Sigmoid colon (tissue), 7 donors: ENCODE data around the gene CSK. TPM values are rescaled to one million over a fixed set of nuclear protein-coding genes. Genes with fewer than 3 reads are reported as not detected.

ENCODE experiments used
- DNase-seq: peaks from one replicate; pipeline ENCODE4 v3.0.0-alpha.2; 2019
- H3K27ac ChIP-seq, 4 donors: fragments of 200-600 bp; sonication (generic); one replicate each; pipeline ENCODE4 v1.5.1; 2016 to 2019; ENCODE audit warnings: mild to moderate bottlenecking in 1 of 4
- H3K27me3 ChIP-seq, 3 donors: fragments of 200-600 bp; sonication (generic); one replicate each; pipeline ENCODE4 v1.5.1; 2019; ENCODE audit warnings: mild to moderate bottlenecking in 1 of 3
- H3K36me3 ChIP-seq, 4 donors: fragments of 200-600 bp; sonication (generic); one replicate each; pipeline ENCODE4 v1.5.1; 2016 to 2019
- H3K4me1 ChIP-seq, 4 donors: fragments of 200-600 bp; sonication (generic); one replicate each; pipeline ENCODE4 v1.5.1; 2017 to 2019
- H3K4me3 ChIP-seq, 4 donors: fragments of 200-600 bp; sonication (generic); one replicate each; pipeline ENCODE4 v1.5.1; 2017 to 2019; ENCODE audit warnings: mild to moderate bottlenecking in 2 of 4, moderate library complexity in 1 of 4
- H3K9me3 ChIP-seq, 4 donors: fragments of 200-600 bp in 3 of 4; sonication (generic) in 3 of 4; one replicate each; pipeline versions ENCODE4 v1.5.1 to v1.6.1; 2013 to 2019
- CTCF ChIP-seq, 4 experiments: fragments of 450-650 bp in 3 of 4; fragments of 200-600 bp in 1 of 4; IDR thresholded peaks; one replicate each; pipeline ENCODE4 v1.5.1; 2016 to 2019; ENCODE audit warnings: antibody characterized with exemption in 4 of 4, mild to moderate bottlenecking in 3 of 4, moderate library complexity in 2 of 4
- EP300 ChIP-seq, 4 donors: sonication (generic); formaldehyde crosslinking; IDR thresholded peaks; one replicate each; pipeline ENCODE4 v1.6.1; 2017; ENCODE audit warnings: antibody characterized with exemption in 4 of 4
- POLR2A ChIP-seq, 2 donors: fragments of 450-650 bp; IDR thresholded peaks; one replicate each; pipeline ENCODE4 v1.6.1; 2016; ENCODE audit warnings: antibody characterized with exemption in 2 of 2, mild to moderate bottlenecking in 2 of 2, moderate library complexity in 2 of 2
- POLR2AphosphoS5 ChIP-seq, 4 donors: sonication (generic); formaldehyde crosslinking; IDR thresholded peaks; one replicate each; pipeline ENCODE4 v1.6.1; 2017; ENCODE audit warnings: antibody characterized with exemption in 4 of 4
- WGBS, 2 donors: extraction: QIAGEN DNeasy Blood & Tissue Kit; methylation state at CpG; one replicate each; pipeline ENCODE4 v1.1.7; 2013; 5-methylcytosine and 5-hydroxymethylcytosine counted together
- intact Hi-C: fragments of 100-400 bp; cut with DNase I; formaldehyde crosslinking; loops from one replicate; pipeline ENCODE4 v1.15.1; 2023
- polyA plus RNA-seq, 3 donors: library from polyadenylated mRNA; stranded (reverse); fragments of 200-250 nt; gene quantifications; one replicate each; pipeline ENCODE4 v1.2.3, GENCODE V29; 2013
- total RNA-seq, 4 donors: library from RNA; depleted of rRNA; stranded (reverse); fragments of >200 nt; gene quantifications; one replicate each; pipeline ENCODE4 v1.1.0, GENCODE V29; 2016
- donor health status: healthy with polysubstance abuse.
- donor health status: Bipolar disorder and iron deficiency.
- donor health status: healthy.

Gene CSK
- total and polyA plus RNA-seq, 7 donors = 9.7 to 125 (median 22.4) TPM

DNA sequence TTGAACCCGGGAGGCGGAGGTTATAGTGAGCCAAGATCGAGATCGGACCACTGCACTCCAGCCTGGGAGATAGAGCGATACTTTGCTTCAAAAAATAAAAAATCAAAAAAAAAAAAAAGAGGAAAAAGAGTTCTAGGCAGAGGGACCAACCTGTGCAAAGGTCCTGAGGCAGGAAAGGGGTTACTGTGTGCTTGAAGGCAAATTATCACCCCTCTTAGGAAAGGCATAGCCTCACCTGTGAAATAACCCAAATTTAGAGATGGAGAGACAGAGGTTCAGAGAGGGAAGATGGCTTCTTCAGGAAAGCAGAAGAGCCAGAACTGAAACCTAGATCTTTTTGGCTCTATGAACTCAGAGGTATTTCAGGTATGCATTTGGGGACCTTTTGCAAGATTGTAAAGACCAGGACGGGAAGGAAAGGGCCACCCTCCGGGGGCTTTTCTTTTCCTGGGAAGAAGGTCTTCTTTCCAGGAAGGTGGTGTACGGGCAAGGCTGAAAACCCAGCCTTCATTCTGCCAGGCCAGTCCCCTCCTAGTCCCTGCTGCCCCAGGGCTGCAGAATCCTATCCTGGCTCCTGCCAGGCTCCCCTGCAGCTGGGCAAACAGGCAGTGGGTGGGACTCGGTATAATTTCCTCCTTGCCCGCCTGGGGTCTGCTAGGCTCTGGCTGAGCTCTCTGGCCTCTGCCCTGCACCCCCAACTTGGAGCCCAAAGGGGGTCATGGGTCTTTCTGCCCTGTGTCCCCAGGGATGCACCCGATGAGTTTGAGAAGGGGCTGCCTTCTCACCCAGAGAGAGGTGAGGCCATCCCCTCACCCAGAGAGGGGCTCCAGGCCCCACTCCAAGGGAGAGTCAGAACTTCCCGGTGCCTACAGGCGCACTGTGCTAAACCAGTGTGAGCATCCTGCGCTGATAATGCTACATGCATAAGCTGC, 14.4 kb upstream of the CSK start:
- Histone ChIP-seq H3K27me3 (peaks cover 0 to 16% (median 0%) of the 10 kb centered on the region in 3 donors), H3K27ac (no peak overlapping the region), H3K4me3 (no peak overlapping the region), H3K9me3 (no peaks in the 10 kb centered on the region), H3K36me3 (no peaks in the 10 kb centered on the region), H3K4me1 (peaks cover 0 to 6% (median 3%) of the 10 kb centered on the region in 4 donors)
- DNase-seq = no peak
- intact Hi-C loops = loop anchor here (5.0 kb wide), 1 partner anchor 395 kb away; no protein-coding TSS in a partner anchor
- no peak for TF ChIP-seq EP300 (IDR thresholded peaks at IDR 0.05)
- TF ChIP-seq CTCF (IDR thresholded peaks at IDR 0.05) = no peak
- TF ChIP-seq POLR2A (IDR thresholded peaks at IDR 0.05) = no peak
- no peak for TF ChIP-seq POLR2AphosphoS5 (IDR thresholded peaks at IDR 0.05)
- WGBS, 2 donors = 74 to 87% methylated on average over 14 of the region's 14 CpGs

DNA sequence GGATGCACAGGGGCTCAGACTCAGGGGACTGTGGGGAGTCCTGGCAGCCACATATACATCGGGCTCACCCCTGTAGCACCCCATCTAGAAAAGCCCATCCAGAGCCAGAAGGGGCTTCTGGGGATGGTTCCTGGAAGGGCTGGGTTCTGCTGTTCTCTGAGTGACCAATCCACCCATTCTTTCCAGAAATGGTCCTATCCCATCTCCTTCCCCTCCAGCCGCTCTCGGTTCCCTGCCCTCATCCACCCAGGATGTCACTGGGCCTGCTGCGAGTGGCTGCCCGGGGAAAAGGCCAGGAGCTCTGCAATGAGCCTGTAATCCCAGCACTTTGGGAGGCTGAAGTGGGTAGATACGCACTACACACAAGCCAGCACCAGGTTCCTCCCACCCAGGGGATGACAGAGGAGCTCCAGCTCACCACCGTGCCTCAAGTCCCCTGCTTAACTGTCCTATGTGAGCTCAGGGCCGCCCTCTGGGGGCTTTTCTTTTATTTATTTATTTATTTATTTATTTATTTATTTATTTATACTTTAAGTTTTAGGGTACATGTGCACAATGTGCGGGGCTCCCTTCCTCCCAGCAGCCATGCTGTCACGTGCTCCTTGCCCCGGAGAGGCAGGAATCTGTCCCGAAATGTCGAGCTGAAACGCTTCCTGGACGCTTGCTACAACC, 13.6 kb upstream of the CSK start:
- Histone ChIP-seq H3K27me3 (peaks cover 0 to 16% (median 0%) of the 10 kb centered on the region in 3 donors), H3K27ac (no peak overlapping the region), H3K4me1 (peaks cover 0 to 6% (median 3%) of the 10 kb centered on the region in 4 donors), H3K4me3 (peak overlapping the region in 1 of 4 donors; percentile 5), H3K36me3 (no peaks in the 10 kb centered on the region), H3K9me3 (no peaks in the 10 kb centered on the region)
- WGBS, 2 donors = 32 to 40% methylated on average over 15 of the region's 15 CpGs
- intact Hi-C loops = loop anchor here (5.0 kb wide), 1 partner anchor 396 kb away; no protein-coding TSS in a partner anchor
- TF ChIP-seq EP300 (IDR thresholded peaks at IDR 0.05) (no peak), POLR2AphosphoS5 (IDR thresholded peaks at IDR 0.05) (no peak), POLR2A (IDR thresholded peaks at IDR 0.05) (no peak), CTCF (IDR thresholded peaks at IDR 0.05) (no peak)
- no peak for DNase-seq

- Histone ChIP-seq H3K27ac (no peak overlapping the region), H3K9me3 (no peaks in the 10 kb centered on the region), H3K4me1 (peaks cover 0 to 6% (median 3%) of the 10 kb centered on the region in 4 donors), H3K27me3 (peaks cover 0 to 16% (median 0%) of the 10 kb centered on the region in 3 donors), H3K4me3 (peak overlapping the region in 1 of 4 donors; percentile 5), H3K36me3 (no peaks in the 10 kb centered on the region)
- WGBS, 2 donors = 1 to 5% methylated on average over 9 of the region's 9 CpGs
- no peak for TF ChIP-seq EP300 (IDR thresholded peaks at IDR 0.05)
- peak; percentile 71 to 86 (median 86) for TF ChIP-seq CTCF (IDR thresholded peaks at IDR 0.05)
- intact Hi-C loops = loop anchor here (1.0 to 5.0 kb wide), 2 partner anchors 134 to 397 kb away; no protein-coding TSS in a partner anchor
- no peak for DNase-seq
These were observed 13.0 kb upstream of the CSK start for GRCh38 chr15:74768771-74769342.

DNA sequence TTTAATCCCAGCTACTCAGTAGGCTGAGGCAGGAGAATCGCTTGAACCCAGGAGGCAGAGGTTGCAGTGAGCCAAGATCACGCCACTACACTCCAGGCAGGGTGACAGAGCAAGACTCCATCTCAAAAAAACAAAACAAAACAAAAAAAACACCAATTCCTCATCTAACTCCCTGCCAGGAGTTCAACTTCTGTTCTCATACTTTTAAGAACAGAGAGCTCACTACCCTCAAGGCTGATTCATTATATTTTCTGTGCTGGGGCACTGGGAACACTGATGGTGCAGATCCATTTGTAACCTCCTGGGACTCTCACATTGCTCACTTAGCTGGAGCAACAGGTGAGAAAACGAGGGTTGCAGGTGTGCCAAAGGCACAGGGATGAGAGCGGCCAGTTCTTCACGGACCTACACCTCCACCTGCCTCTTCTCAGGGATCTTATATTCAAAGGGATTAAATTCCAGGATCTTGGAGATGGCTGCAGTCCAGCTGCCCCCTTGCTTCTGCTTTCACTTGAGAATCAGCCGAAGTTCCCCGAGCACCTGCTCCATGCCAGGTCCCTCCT, 12.3 kb upstream of the CSK start:
- H3K4me3 ChIP-seq = no peak overlapping the region
- no peak for DNase-seq
- no peaks in the 10 kb centered on the region for H3K9me3 ChIP-seq
- peaks cover 0 to 6% (median 3%) of the 10 kb centered on the region in 4 donors for H3K4me1 ChIP-seq
- no peak overlapping the region for H3K27ac ChIP-seq
- intact Hi-C loops = loop anchor here (1.0 to 5.0 kb wide), 2 partner anchors 134 to 397 kb away; no protein-coding TSS in a partner anchor
- H3K27me3 ChIP-seq = peaks cover 0 to 16% (median 0%) of the 10 kb centered on the region in 3 donors
- no peaks in the 10 kb centered on the region for H3K36me3 ChIP-seq
- 60 to 79% methylated on average over 7 of the region's 7 CpGs for WGBS, 2 donors
- TF ChIP-seq POLR2A (IDR thresholded peaks at IDR 0.05) = no peak
- TF ChIP-seq CTCF (IDR thresholded peaks at IDR 0.05) = no peak
- no peak for TF ChIP-seq EP300 (IDR thresholded peaks at IDR 0.05)
- no peak for TF ChIP-seq POLR2AphosphoS5 (IDR thresholded peaks at IDR 0.05)
